HUES6 (cell line): ENCODE results near the gene UFD1.
A peak's percentile ranks its signal among the peaks of the same experiment; 100 is the strongest.

Experiments
- H3K27ac ChIP-seq: 2 replicates; pipeline ENCODE4 v1.7.0; 2013; ENCODE audit warnings: low read depth, mild to moderate bottlenecking, low read length, inconsistent platforms
- H3K27me3 ChIP-seq: 2 replicates; pipeline ENCODE4 v1.6.1; 2013; ENCODE audit warnings: low read length; ENCODE audit not compliant: control insufficient read depth, insufficient read depth
- H3K36me3 ChIP-seq: 2 replicates; pipeline ENCODE4 v1.6.1; 2013; ENCODE audit warnings: low read length; ENCODE audit not compliant: control insufficient read depth, insufficient read depth
- H3K4me1 ChIP-seq: 2 replicates; pipeline ENCODE4 v1.6.1; 2013; ENCODE audit warnings: low read length; ENCODE audit not compliant: control insufficient read depth, insufficient read depth
- H3K4me3 ChIP-seq: 2 replicates; pipeline ENCODE4 v1.5.1; 2013; ENCODE audit warnings: low read depth, low read length
- H3K9ac ChIP-seq: one replicate; pipeline ENCODE4 v1.6.1; 2013; ENCODE audit warnings: mild to moderate bottlenecking, low read length
- H3K9me3 ChIP-seq: 2 replicates; pipeline ENCODE4 v1.6.1; 2013; ENCODE audit warnings: low read depth, low read length; ENCODE audit not compliant: control insufficient read depth, insufficient read depth

Gene UFD1

DNA sequence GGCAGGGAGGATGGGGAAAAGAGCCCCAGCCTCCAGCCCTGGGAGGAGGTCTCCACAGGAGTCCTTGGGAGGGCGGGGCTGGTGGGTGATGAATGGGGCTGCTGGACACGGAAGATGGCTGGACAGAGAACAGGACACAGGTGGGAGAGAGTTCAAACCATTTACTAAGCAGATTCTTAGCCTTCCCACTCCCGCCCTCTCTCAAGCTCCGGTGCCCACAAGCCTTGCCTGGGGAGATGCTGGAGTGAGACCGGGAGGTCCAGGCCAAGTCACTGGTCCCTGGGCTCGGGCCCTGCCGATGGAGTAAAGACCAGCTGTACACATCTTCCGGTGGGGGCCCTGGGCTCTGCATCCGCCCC, 43.9 kb upstream of the UFD1 start:
- peaks cover 20% of the 10 kb centered on the region for H3K36me3 ChIP-seq
- no peak overlapping the region for H3K9ac ChIP-seq
- H3K27me3 ChIP-seq, result peaks cover 60% of the 10 kb centered on the region
- H3K9me3 ChIP-seq, result no peaks in the 10 kb centered on the region
- no peak overlapping the region for H3K27ac ChIP-seq
- peaks cover 17% of the 10 kb centered on the region for H3K4me1 ChIP-seq
- H3K4me3 ChIP-seq, result peak overlapping the region; percentile 78

DNA sequence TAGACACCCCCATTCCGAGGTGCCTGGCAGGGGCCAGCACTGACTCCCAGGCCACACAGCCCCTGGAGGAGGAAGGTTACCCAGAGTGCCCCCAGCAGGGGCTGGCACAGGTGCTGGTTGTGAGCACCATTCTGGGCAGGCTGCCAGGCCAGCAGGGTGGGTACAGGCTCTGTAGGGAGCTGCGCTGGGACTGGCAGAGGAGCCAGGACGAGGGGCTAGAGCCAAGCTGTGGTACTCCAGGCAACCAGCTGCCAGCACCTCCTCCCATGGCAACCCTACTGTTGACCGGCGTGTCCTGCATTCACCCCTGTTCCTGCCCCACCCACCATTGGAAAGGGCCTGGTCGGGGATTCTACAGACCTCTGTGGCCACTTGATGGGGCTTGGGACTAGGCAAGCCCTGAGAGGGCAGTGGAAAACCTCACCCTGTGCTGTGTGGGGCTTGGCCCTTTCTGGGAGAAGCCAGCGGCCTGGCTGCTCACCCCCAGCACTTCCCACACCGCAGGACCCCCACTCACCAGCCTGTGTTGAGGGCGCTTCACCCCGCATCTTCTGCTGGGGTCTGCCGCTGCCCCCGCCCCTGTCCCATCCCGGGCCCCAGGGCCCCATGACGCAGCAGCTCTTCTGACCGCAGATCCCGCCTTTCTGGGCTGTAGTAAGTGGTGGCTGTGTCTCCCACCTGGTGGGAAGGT, 43.3 kb upstream of the UFD1 start:
- Histone ChIP-seq H3K4me1 (peaks cover 17% of the 10 kb centered on the region), H3K27ac (no peak overlapping the region), H3K27me3 (peaks cover 60% of the 10 kb centered on the region), H3K4me3 (no peak overlapping the region), H3K9ac (no peak overlapping the region), H3K36me3 (peaks cover 25% of the 10 kb centered on the region), H3K9me3 (no peaks in the 10 kb centered on the region)

DNA sequence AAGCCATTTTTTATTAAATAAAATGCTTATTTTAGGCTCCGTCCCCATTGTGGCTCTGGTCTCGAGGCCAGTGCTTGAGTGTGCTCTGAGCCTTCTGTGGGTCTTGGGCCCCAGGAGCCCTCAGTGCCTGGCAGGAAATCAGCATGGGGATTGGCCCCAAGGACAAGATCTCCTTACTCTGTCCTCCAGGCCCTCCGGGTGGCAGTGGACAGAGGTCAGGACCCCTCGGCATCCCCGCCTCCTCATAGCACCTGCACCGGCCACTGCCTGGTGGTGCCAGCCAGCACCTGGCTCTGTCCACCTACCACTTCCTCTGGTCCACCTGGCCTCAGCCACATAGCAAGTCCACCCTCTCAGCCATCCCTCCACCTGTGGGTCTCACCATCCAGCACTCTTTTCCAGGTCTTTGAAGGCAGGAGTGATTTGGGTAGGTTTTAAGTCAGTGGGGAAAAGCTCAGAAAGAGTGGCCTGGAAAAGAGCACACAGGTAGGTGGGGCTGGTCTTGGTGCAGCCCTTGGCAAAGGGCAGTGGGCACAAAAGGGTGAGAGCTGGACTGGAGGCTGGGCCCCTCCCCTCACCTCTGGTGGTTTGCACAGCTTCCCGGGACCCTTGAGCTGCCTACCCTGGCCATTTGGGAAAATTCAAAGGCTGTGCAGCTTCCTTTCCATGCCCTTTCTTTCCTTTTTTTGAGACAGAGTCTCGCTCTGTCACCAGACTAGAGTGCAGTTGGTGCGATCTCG, 41.7 kb upstream of the UFD1 start:
- Histone ChIP-seq H3K27ac (no peak overlapping the region), H3K27me3 (peaks cover 45% of the 10 kb centered on the region), H3K9ac (no peak overlapping the region), H3K4me1 (peaks cover 17% of the 10 kb centered on the region), H3K36me3 (peaks cover 40% of the 10 kb centered on the region), H3K9me3 (no peaks in the 10 kb centered on the region), H3K4me3 (no peak overlapping the region)

DNA sequence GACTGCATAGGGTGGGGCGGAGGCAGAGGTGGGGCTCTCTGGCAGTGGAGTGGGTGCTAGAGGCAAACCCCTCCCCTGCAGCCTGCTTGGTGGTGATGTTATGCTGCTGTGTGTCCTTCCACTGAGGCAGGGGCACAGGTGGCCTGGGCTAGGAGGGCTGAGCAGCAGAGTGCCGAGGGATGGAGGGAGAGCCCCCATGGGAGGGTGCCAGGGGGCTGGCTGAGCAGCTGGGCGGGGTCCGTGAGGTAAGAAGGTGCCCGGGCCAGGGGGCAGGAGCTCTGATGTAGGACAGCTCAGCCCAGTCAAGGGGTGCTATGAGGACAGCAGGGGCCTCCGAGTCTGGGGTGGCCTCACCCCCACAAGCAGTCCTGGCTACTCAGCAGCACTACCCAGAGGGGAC, 41.0 kb upstream of the UFD1 start:
- H3K4me1 ChIP-seq, result peaks cover 17% of the 10 kb centered on the region
- no peaks in the 10 kb centered on the region for H3K9me3 ChIP-seq
- no peak overlapping the region for H3K4me3 ChIP-seq
- peaks cover 38% of the 10 kb centered on the region for H3K27me3 ChIP-seq
- H3K9ac ChIP-seq, result no peak overlapping the region
- no peak overlapping the region for H3K27ac ChIP-seq
- peaks cover 47% of the 10 kb centered on the region for H3K36me3 ChIP-seq

DNA sequence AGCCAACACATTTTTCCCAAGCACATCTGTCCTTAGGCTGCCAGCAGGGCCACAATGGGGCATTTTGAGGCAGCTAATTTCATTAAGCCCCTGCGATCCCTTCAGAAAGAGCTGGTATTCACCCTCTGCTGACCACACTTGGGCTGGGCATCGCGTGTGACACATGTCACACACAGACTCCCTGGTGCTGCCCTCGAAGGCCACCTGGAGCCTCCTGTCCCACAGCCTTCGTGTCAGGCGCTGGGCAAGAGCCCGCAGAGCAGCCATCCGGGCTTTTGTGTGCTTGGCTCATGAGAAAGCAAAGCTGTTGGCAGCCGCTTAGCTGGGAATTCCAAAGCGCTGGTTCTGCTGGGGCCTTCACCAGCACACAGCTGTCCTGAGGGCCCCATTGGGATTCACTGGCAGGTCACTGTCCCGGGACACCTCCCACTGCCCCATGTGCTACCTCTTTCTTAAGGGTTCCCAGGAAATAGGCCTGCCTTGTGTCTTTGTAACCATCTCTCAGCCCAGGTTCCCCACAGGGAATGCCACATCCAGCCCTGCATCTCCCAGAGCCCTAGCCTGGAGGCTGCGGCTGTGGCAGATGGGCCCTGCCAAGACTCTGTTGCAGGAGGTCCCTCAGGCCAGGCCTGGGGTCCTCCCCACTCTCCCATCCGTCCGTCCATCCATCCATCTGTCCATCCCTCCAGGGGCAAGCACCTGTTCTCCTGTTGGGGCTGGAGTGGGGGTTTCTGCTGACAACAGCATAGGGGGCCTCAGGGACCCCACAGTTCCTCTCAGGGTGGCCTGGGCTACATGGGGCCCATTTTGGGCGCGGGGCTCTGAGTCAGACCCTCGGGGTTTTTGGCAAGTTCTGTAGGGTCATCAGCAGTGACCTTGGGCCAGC, 40.3 kb upstream of the UFD1 start:
- no peak overlapping the region for H3K27ac ChIP-seq
- no peaks in the 10 kb centered on the region for H3K9me3 ChIP-seq
- peaks cover 31% of the 10 kb centered on the region for H3K27me3 ChIP-seq
- peaks cover 17% of the 10 kb centered on the region for H3K4me1 ChIP-seq
- no peak overlapping the region for H3K4me3 ChIP-seq
- H3K9ac ChIP-seq, result no peak overlapping the region
- H3K36me3 ChIP-seq, result peaks cover 55% of the 10 kb centered on the region

DNA sequence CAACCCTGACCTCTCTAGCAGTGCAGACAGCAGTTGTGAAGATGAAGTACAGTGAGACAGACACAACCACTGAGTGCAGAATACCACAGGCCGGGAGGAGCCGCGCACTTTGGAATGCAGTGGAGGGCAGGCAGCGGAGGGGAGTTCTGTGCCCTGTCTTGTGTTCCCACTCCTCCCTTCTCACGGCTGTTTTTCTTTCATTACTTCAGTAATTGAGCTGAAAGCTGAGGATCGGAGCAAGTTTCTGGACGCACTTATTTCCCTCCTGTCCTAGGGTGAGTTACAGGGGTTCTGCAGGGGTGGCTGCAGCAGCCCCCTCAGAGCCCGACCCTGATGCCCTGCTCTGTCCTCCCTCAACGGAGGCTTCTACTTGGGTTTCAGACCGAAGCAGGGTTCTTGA, 39.6 kb upstream of the UFD1 start:
- Histone ChIP-seq H3K36me3 (peaks cover 61% of the 10 kb centered on the region), H3K9me3 (no peaks in the 10 kb centered on the region), H3K27ac (no peak overlapping the region), H3K27me3 (peaks cover 24% of the 10 kb centered on the region), H3K4me1 (peaks cover 13% of the 10 kb centered on the region), H3K4me3 (no peak overlapping the region), H3K9ac (no peak overlapping the region)

DNA sequence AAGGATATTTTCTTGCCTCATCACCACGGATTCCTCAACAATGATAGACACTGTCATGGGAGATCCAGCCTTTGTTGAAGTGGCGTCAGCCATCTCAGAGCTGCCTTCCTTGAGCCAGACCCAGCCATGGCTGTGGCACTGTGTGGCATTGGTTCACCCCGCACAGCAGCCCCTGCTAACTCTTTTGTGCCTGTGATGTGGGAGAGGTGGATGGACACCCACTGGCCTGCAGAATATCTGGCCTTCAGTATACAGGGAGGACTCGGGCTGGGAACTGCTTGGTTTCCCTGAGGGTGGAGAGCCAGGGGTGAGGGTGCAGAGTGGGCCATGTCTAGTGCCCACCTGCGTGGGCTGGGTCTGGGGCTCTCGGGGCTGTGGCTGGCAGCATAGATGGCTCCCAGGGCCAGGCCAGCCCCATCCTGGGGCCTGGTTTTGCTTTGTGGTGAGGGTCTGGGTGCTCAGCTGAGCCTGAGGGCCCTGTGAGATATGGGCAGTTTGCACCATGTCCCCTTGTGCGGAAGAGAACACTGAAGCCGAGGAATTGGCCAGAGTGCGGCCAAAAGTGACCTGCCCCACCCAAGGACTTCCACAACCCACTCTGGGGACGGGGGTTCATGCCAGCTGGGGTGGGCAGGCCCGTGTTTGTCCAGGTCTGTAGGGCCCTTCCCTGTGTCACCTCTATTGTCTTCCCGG, 39.1 kb upstream of the UFD1 start:
- Histone ChIP-seq H3K9me3 (no peaks in the 10 kb centered on the region), H3K4me1 (peaks cover 12% of the 10 kb centered on the region), H3K27me3 (peaks cover 19% of the 10 kb centered on the region), H3K4me3 (no peak overlapping the region), H3K9ac (no peak overlapping the region), H3K36me3 (peaks cover 66% of the 10 kb centered on the region), H3K27ac (no peak overlapping the region)

DNA sequence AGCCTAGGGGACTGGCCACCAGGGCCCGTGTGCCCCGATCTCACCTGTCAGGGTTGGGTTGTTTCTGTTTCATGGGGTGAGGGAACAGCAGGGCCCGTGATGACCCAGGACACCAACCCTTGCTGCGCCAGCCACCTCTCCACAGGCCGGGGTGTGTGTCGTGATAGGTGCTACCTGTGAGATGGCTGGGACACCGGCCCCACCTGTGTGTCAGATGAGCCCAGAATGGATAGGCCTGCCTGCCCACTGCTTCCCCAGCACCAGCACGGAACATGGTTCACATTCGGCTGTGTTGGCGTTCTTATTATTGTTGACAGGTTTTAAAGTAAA, 38.1 kb upstream of the UFD1 start:
- H3K9ac ChIP-seq, result no peak overlapping the region
- H3K4me3 ChIP-seq, result no peak overlapping the region
- no peak overlapping the region for H3K27ac ChIP-seq
- H3K36me3 ChIP-seq, result peaks cover 74% of the 10 kb centered on the region
- H3K4me1 ChIP-seq, result peaks cover 2% of the 10 kb centered on the region; the same call in 1 of the 2 replicates
- H3K9me3 ChIP-seq, result no peaks in the 10 kb centered on the region
- peaks cover 9% of the 10 kb centered on the region for H3K27me3 ChIP-seq

DNA sequence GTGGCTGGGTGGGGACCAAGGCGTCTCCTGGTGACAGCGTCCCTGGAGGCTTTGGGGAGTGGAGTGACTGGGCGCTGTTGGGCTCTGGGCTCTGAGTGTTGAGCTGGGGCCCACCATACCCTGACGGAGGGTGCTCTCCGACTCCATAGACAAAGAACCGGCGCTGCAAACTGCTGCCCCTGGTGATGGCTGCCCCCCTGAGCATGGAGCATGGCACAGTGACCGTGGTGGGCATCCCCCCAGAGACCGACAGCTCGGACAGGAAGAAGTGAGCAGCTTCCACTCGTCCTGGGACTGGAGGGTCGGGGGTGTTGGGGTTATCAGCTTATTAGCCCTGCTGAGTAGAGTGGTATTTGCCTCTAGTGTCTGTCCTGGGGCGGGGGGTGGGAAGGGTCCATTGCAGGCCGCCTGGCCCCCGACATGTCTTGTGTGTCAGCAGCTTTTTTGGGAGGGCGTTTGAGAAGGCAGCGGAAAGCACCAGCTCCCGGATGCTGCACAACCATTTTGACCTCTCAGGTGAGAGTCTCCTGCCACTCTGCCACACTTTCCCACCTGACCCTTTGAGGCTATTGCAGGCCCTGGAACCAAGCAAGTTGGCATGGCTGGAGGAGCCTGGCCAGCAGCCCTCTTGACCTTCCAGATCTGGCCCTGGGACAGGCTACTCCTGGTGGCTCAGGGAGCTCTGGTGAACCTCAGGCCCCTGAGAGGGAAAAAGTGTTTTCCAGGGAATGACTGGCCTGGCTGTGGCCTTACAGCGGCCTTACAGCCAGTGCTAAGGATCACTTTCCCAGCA, 37.6 kb upstream of the UFD1 start:
- Histone ChIP-seq H3K9me3 (no peaks in the 10 kb centered on the region), H3K36me3 (peaks cover 77% of the 10 kb centered on the region), H3K27ac (no peak overlapping the region), H3K4me1 (no peaks in the 10 kb centered on the region), H3K9ac (no peak overlapping the region), H3K27me3 (peaks cover 4% of the 10 kb centered on the region; the same call in 1 of the 2 replicates), H3K4me3 (no peak overlapping the region)

DNA sequence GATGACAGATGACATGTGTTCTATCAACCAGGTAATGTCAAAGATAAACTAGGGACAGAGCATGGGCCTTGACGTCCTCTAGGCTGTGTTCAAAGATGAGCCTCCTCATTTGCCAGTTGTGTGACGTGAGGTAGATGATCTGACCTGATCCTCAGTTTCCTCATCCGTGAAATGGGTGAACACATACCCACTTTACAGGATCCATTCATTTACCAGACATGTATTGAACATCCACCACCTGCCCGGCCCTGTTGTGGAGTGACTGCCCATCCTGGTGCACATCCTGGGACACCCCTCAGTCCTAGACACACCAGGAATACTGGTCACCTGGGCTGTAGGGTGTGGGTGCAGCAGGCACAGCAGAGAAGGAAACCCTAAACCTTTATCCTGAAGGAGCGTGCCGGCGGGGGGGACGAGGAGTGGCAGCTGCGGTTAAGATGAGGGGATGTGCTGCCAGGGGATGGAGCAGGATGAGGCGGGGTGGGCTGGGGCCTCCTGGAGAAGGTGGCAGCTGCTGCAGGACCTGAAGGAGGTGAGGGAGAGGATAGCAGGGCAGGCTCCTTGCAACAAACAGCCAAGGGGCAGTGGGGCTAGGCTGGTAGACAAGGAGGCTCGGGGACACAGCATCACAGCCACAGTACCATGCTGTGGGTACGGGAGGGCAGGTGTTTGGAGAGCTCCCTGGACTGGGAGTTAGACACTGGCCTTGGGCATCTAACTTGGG, 36.8 kb upstream of the UFD1 start:
- Histone ChIP-seq H3K27me3 (peaks cover 2% of the 10 kb centered on the region; the same call in 1 of the 2 replicates), H3K4me1 (no peaks in the 10 kb centered on the region), H3K4me3 (no peak overlapping the region), H3K27ac (no peak overlapping the region), H3K36me3 (peaks cover 83% of the 10 kb centered on the region), H3K9ac (no peak overlapping the region), H3K9me3 (no peaks in the 10 kb centered on the region)
